IMR-90 (cell line): ENCODE results near the gene TP73. TPM values are rescaled to one million over a fixed set of nuclear protein-coding genes. Genes with fewer than 3 reads are reported as not detected.

Source experiments
- ATAC-seq: fragments of 200-7000 bp; cut with Tn5 transposase; 2 replicates; pipeline ENCODE4 v1.9.1; 2020; ENCODE audit warnings: low read depth, mild to moderate bottlenecking, moderate library complexity
- BruUV-seq: library from RNA; stranded (reverse); fragments of 400-500 nt; replicated peaks from 2 replicates; lab custom pipeline; 2021; lab: Mats Ljungman, UMichigan
- CTCF ChIA-PET: fragments of 300-600 bp; formaldehyde crosslinking; extraction: SDS; loops from one replicate; lab custom pipeline; 2021; ENCODE audit warnings: antibody characterized with exemption; lab: Yijun Ruan, JAX
- POLR2A ChIA-PET: fragments of 300-600 bp; sonication (Branson Sonifier 250); formaldehyde crosslinking; loops from one replicate; lab custom pipeline; 2022; ENCODE audit warnings: antibody characterized with exemption; ENCODE audit not compliant: unreplicated experiment; lab: Charles Lee
- DNase-seq: peaks from one replicate; pipeline ENCODE4 v3.0.0; 2013
- H2AFZ ChIP-seq: replicated peaks from 2 replicates; pipeline ENCODE3; 2013; ENCODE audit warnings: low read length, mild to moderate bottlenecking; ENCODE audit not compliant: poor library complexity
- H2AK5ac ChIP-seq: 2 replicates; pipeline ENCODE4 v1.6.1; 2013; ENCODE audit warnings: low read depth, low read length, inconsistent platforms
- H2AK9ac ChIP-seq: replicated peaks from 2 replicates; pipeline ENCODE3; 2013; ENCODE audit warnings: mild to moderate bottlenecking, low read depth, low read length, moderate library complexity; ENCODE audit not compliant: poor library complexity
- H2BK120ac ChIP-seq: 2 replicates; pipeline ENCODE4 v1.6.1; 2013; ENCODE audit warnings: low read depth, low read length, inconsistent platforms
- H2BK15ac ChIP-seq: 3 replicates; pipeline ENCODE4 v1.6.1; 2013; ENCODE audit warnings: low read depth, low read length, inconsistent platforms
- H2BK20ac ChIP-seq: 2 replicates; pipeline ENCODE4 v1.6.1; 2013; ENCODE audit warnings: low read depth, mild to moderate bottlenecking, inconsistent platforms, low read length, moderate library complexity
- H2BK5ac ChIP-seq: 2 replicates; pipeline ENCODE4 v1.6.1; 2013; ENCODE audit warnings: mild to moderate bottlenecking, low read depth, low read length, inconsistent platforms; ENCODE audit not compliant: poor library complexity, severe bottlenecking
- H3K14ac ChIP-seq: replicated peaks from 2 replicates; pipeline ENCODE4 v1.6.1; 2013; ENCODE audit warnings: low read depth, low read length, inconsistent platforms
- H3K18ac ChIP-seq: 2 replicates; pipeline ENCODE4 v1.6.1; 2013; ENCODE audit warnings: low read depth, low read length, control low read depth
- H3K23ac ChIP-seq: 2 replicates; pipeline ENCODE4 v1.6.1; 2013; ENCODE audit warnings: low read depth, low read length, inconsistent platforms
- H3K27ac ChIP-seq: 2 replicates; pipeline ENCODE4 v1.5.1; 2013; ENCODE audit warnings: mild to moderate bottlenecking, control low read depth, low read length; ENCODE audit not compliant: insufficient read depth
- H3K27me3 ChIP-seq: 2 replicates; pipeline ENCODE4 v1.6.1; 2013; ENCODE audit warnings: low read length; ENCODE audit not compliant: control insufficient read depth, insufficient read depth
- H3K36me3 ChIP-seq: 2 replicates; pipeline ENCODE4 v1.6.1; 2013; ENCODE audit warnings: low read length, mixed read lengths; ENCODE audit not compliant: control insufficient read depth, insufficient read depth
- H3K4ac ChIP-seq: 2 replicates; pipeline ENCODE4 v1.6.1; 2013; ENCODE audit warnings: low read depth, low read length, inconsistent platforms
- H3K4me1 ChIP-seq: 2 replicates; pipeline ENCODE4 v1.6.1; 2013; ENCODE audit warnings: low read length, mixed read lengths; ENCODE audit not compliant: control insufficient read depth, insufficient read depth
- H3K4me2 ChIP-seq: 2 replicates; pipeline ENCODE4 v1.6.1; 2013; ENCODE audit warnings: low read depth, mild to moderate bottlenecking, control low read depth, low read length, moderate library complexity
- H3K4me3 ChIP-seq: 2 replicates; pipeline ENCODE4 v1.5.1; 2013; ENCODE audit warnings: low read depth, mild to moderate bottlenecking, control low read depth, low read length, moderate library complexity; ENCODE audit not compliant: insufficient read depth
- H3K56ac ChIP-seq: 2 replicates; pipeline ENCODE4 v1.6.1; 2013; ENCODE audit warnings: low read length, inconsistent platforms; ENCODE audit not compliant: insufficient read depth; ENCODE audit errors: extremely low read depth
- H3K79me1 ChIP-seq, 2 experiments: 2 replicates each; pipeline ENCODE4 v1.6.1; 2013; ENCODE audit warnings: low read length in 2 of 2, inconsistent platforms in 1 of 2, low read depth in 1 of 2
- H3K9ac ChIP-seq: 2 replicates; pipeline ENCODE4 v1.6.1; 2013; ENCODE audit warnings: low read depth, low read length, control low read depth
- H3K9me1 ChIP-seq: 2 replicates; pipeline ENCODE4 v1.6.1; 2013; ENCODE audit warnings: low read length, inconsistent platforms; ENCODE audit not compliant: insufficient read depth
- H3K9me3 ChIP-seq: 2 replicates; pipeline ENCODE4 v1.6.1; 2013; ENCODE audit warnings: low read length; ENCODE audit not compliant: control insufficient read depth, insufficient read depth
- H4K20me1 ChIP-seq: 2 replicates; pipeline ENCODE4 v1.6.1; 2013; ENCODE audit warnings: low read length, inconsistent platforms; ENCODE audit not compliant: insufficient read depth
- H4K5ac ChIP-seq: 2 replicates; pipeline ENCODE4 v1.6.1; 2013; ENCODE audit warnings: mild to moderate bottlenecking, low read depth, low read length, control low read depth
- H4K8ac ChIP-seq, 2 experiments: 2 replicates each; pipeline ENCODE4 v1.6.1; 2013; ENCODE audit warnings: low read depth in 2 of 2, low read length in 2 of 2, control low read depth in 1 of 2, inconsistent platforms in 1 of 2
- H4K91ac ChIP-seq: 2 replicates; pipeline ENCODE4 v1.6.1; 2013; ENCODE audit warnings: low read depth, low read length, inconsistent platforms; ENCODE audit not compliant: insufficient read depth
- BHLHE40 ChIP-seq: fragments of 150-350 bp; IDR thresholded peaks from 2 replicates; pipeline ENCODE4 v1.6.1; 2016; ENCODE audit warnings: mild to moderate bottlenecking, low read depth, low read length
- CEBPB ChIP-seq: IDR thresholded peaks from 2 replicates; pipeline ENCODE4 v1.6.1; 2012; ENCODE audit warnings: low read depth, low read length, improper control_type of control experiment
- CHD1 ChIP-seq: IDR thresholded peaks from 2 replicates; pipeline ENCODE4 v1.6.1; 2012; ENCODE audit warnings: low read depth, low read length, improper control_type of control experiment
- FOS ChIP-seq: fragments of 150-350 bp; IDR thresholded peaks from 2 replicates; pipeline ENCODE4 v1.6.1; 2016; ENCODE audit warnings: low read depth, low read length
- MAFK ChIP-seq: IDR thresholded peaks from 2 replicates; pipeline ENCODE4 v1.6.1; 2012; ENCODE audit warnings: low read depth, low read length, improper control_type of control experiment
- MAZ ChIP-seq: IDR thresholded peaks from 2 replicates; pipeline ENCODE4 v1.6.1; 2012; ENCODE audit warnings: low read depth, mild to moderate bottlenecking, low read length, improper control_type of control experiment, moderate library complexity, borderline replicate concordance
- NFE2L2 ChIP-seq: fragments of 150-350 bp; IDR thresholded peaks from 2 replicates; pipeline ENCODE4 v1.6.1; 2016; ENCODE audit warnings: low read depth, mild to moderate bottlenecking, low read length
- POLR2A ChIP-seq: IDR thresholded peaks from 2 replicates; pipeline ENCODE4 v1.6.1; 2012; ENCODE audit warnings: mild to moderate bottlenecking, low read depth, low read length
- RAD21 ChIP-seq: IDR thresholded peaks from 2 replicates; pipeline ENCODE4 v1.6.1; 2012; ENCODE audit warnings: low read length, improper control_type of control experiment
- RCOR1 ChIP-seq: IDR thresholded peaks from 2 replicates; pipeline ENCODE4 v1.6.1; 2012; ENCODE audit warnings: mild to moderate bottlenecking, low read length, improper control_type of control experiment; ENCODE audit not compliant: insufficient replicate concordance
- RFX5 ChIP-seq: IDR thresholded peaks from 2 replicates; pipeline ENCODE4 v1.8.0; 2012; ENCODE audit warnings: low read depth, mild to moderate bottlenecking, low read length, moderate library complexity
- SMC3 ChIP-seq: fragments of 150-350 bp; IDR thresholded peaks from 2 replicates; pipeline ENCODE4 v1.6.1; 2016; ENCODE audit warnings: low read depth, mild to moderate bottlenecking, antibody characterized with exemption, low read length, moderate library complexity
- WGBS, 2 experiments: methylation state at CpG; one replicate each; pipeline versions ENCODE4 v1.1.5 to v1.1.7; 2013; ENCODE audit warnings: missing lambda C conversion rate in 2 of 2; ENCODE audit not compliant: insufficient read length in 1 of 2; ENCODE audit errors: extremely low coverage in 2 of 2; 5-methylcytosine and 5-hydroxymethylcytosine counted together
- dilution Hi-C: fragments of 300-500 bp; cut with HindIII; formaldehyde crosslinking; loops from one replicate; pipeline ENCODE4 v1.14.3; 2018; ENCODE audit warnings: low sequenced_read_pairs; ENCODE audit not compliant: unreplicated experiment
- in situ Hi-C: fragments of 300-500 bp; cut with MboI; formaldehyde crosslinking; loops from 3 replicates; pipeline ENCODE4 v1.14.3; 2019; ENCODE audit warnings: low sequenced_read_pairs, inconsistent platforms, mixed read lengths
- intact Hi-C: fragments of 100-400 bp; cut with micrococcal nuclease; formaldehyde crosslinking; loops from 2 replicates; pipeline ENCODE4 v1.10.0; 2022
- polyA plus RNA-seq, 3 experiments: library from polyadenylated mRNA; depleted of rRNA; stranded (reverse); fragments of >200 nt; gene quantifications; 2 replicates each; pipeline ENCODE4 v1.2.3, GENCODE V29; 2012; ENCODE audit warnings: low replicate concordance in 1 of 3
- total RNA-seq: library from RNA; depleted of rRNA; stranded (reverse); fragments of >200 nt; gene quantifications from 2 replicates; pipeline ENCODE4 v1.2.3, GENCODE V29; 2012
- TF ChIP-seq, protein P1 (sequence below): conservative IDR thresholded peaks from 2 replicates; pipeline ENCODE4 v1.5.1; 2012; ENCODE audit warnings: mild to moderate bottlenecking, low read depth, low read length, improper control_type of control experiment
- TF ChIP-seq, protein P2 (sequence below): fragments of 150-350 bp; IDR thresholded peaks from 2 replicates; pipeline ENCODE4 v1.6.1; 2016; ENCODE audit warnings: low read depth, mild to moderate bottlenecking, low read length, moderate library complexity, borderline replicate concordance
- TF ChIP-seq, protein P3 (sequence below): fragments of 150-350 bp; IDR thresholded peaks from 2 replicates; pipeline ENCODE4 v1.6.1; 2017; ENCODE audit warnings: mild to moderate bottlenecking, antibody characterized with exemption, low read length, low read depth

TP73 gene
- total and polyA plus RNA-seq, 2 of the 4 experiments (the other 2 are of a cell fraction) = not detected

DNA sequence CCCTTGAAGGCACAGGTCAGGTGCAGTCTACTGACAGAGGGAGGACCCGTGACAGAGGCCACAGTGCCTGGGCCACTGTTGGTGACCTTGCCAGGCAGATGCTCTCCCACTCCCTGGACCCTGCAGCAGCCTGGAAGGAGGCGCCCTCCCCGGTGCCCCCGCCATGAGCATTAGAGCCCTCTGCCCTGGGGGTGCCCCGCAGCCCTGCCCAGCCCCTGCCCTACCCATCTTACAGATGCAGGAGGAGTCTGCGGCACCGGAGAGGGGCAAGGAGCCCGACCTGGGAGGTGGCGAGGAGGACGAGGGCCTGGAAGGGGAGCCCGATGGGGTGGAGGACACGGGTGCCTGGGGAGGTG lies 110.5 kb downstream of the TP73 start:
- H2AK9ac ChIP-seq = no peak overlapping the region
- H4K8ac ChIP-seq = no peak overlapping the region
- no peak overlapping the region for H3K23ac ChIP-seq
- no peaks in the 10 kb centered on the region for H3K79me1 ChIP-seq
- H3K27ac ChIP-seq = no peak overlapping the region
- no peak overlapping the region for H3K4ac ChIP-seq
- H2BK120ac ChIP-seq = no peak overlapping the region
- peaks cover 2% of the 10 kb centered on the region for H3K9me3 ChIP-seq
- no peak overlapping the region for H2BK20ac ChIP-seq
- H3K4me1 ChIP-seq = no peaks in the 10 kb centered on the region
- no peak overlapping the region for H3K18ac ChIP-seq
- no peak overlapping the region for H4K91ac ChIP-seq
- ChIA-PET POLR2A (no interaction called here), CTCF (no interaction called here)
- ATAC-seq (no peak), DNase-seq (no peak)
- no peaks in the 10 kb centered on the region for H4K20me1 ChIP-seq
- TF ChIP-seq, protein P1, sequence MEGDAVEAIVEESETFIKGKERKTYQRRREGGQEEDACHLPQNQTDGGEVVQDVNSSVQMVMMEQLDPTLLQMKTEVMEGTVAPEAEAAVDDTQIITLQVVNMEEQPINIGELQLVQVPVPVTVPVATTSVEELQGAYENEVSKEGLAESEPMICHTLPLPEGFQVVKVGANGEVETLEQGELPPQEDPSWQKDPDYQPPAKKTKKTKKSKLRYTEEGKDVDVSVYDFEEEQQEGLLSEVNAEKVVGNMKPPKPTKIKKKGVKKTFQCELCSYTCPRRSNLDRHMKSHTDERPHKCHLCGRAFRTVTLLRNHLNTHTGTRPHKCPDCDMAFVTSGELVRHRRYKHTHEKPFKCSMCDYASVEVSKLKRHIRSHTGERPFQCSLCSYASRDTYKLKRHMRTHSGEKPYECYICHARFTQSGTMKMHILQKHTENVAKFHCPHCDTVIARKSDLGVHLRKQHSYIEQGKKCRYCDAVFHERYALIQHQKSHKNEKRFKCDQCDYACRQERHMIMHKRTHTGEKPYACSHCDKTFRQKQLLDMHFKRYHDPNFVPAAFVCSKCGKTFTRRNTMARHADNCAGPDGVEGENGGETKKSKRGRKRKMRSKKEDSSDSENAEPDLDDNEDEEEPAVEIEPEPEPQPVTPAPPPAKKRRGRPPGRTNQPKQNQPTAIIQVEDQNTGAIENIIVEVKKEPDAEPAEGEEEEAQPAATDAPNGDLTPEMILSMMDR = no peak
- TF ChIP-seq RFX5 (no peak), CEBPB (no peak), RAD21 (no peak), NFE2L2 (no peak), FOS (no peak), MAFK (no peak), MAZ (no peak), CHD1 (no peak), RCOR1 (no peak), BHLHE40 (no peak), SMC3 (no peak), POLR2A (no peak)
- TF ChIP-seq, protein P2, sequence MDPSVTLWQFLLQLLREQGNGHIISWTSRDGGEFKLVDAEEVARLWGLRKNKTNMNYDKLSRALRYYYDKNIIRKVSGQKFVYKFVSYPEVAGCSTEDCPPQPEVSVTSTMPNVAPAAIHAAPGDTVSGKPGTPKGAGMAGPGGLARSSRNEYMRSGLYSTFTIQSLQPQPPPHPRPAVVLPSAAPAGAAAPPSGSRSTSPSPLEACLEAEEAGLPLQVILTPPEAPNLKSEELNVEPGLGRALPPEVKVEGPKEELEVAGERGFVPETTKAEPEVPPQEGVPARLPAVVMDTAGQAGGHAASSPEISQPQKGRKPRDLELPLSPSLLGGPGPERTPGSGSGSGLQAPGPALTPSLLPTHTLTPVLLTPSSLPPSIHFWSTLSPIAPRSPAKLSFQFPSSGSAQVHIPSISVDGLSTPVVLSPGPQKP = no peak
- TF ChIP-seq, protein P3, sequence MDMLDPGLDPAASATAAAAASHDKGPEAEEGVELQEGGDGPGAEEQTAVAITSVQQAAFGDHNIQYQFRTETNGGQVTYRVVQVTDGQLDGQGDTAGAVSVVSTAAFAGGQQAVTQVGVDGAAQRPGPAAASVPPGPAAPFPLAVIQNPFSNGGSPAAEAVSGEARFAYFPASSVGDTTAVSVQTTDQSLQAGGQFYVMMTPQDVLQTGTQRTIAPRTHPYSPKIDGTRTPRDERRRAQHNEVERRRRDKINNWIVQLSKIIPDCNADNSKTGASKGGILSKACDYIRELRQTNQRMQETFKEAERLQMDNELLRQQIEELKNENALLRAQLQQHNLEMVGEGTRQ = no peak
- H4K5ac ChIP-seq = no peak overlapping the region
- peaks cover 24% of the 10 kb centered on the region for H3K27me3 ChIP-seq
- no peak overlapping the region for H3K14ac ChIP-seq
- no peak overlapping the region for H3K56ac ChIP-seq
- no TSS peak for BruUV-seq
- intact Hi-C loops (no loop called here), dilution Hi-C loops (no loop called here), in situ Hi-C loops (no loop called here)
- no peak overlapping the region for H3K4me3 ChIP-seq
- no peaks in the 10 kb centered on the region for H3K36me3 ChIP-seq
- no peak overlapping the region for H2BK15ac ChIP-seq
- no peak overlapping the region for H2BK5ac ChIP-seq
- no peak overlapping the region for H2AK5ac ChIP-seq
- WGBS, 2 experiments = 70% methylated on average over 2 of the region's 12 CpGs; no CpG with 5 or more reads in 1 of the 2 experiments
- H3K9ac ChIP-seq = no peak overlapping the region
- no peak overlapping the region for H3K4me2 ChIP-seq
- no peaks in the 10 kb centered on the region for H3K9me1 ChIP-seq
- peak overlapping the region; percentile 39 for H2AFZ ChIP-seq
